Common myeloid progenitor, CD34-positive (primary cell): ENCODE measurements around the gene HRH1.
A peak's percentile ranks its signal among the peaks of the same experiment; 100 is the strongest.

Source experiments
- CTCF ChIA-PET: fragments of 350-600 bp; sonication (Branson Sonifier 250); formaldehyde crosslinking; loops from one replicate; lab custom pipeline; 2021; ENCODE audit warnings: antibody characterized with exemption; lab: Charles Lee
- POLR2A ChIA-PET: fragments of 350-600 bp; sonication (Branson Sonifier 250); formaldehyde crosslinking; loops from one replicate; lab custom pipeline; 2021; ENCODE audit warnings: antibody characterized with exemption; lab: Charles Lee
- DNase-seq, 3 donors: peaks; one replicate each; pipeline versions ENCODE4 v3.0.0 to v3.0.0-alpha.2; 2013
- H3K27ac ChIP-seq, 2 experiments: 1 replicate in 1 of 2; 2 replicates in 1 of 2; pipeline ENCODE4 v1.7.0; 2013; ENCODE audit warnings: inconsistent platforms in 2 of 2, low read length in 2 of 2, mild to moderate bottlenecking in 2 of 2, low read depth in 1 of 2, moderate library complexity in 1 of 2; ENCODE audit not compliant: severe bottlenecking in 2 of 2, insufficient read depth in 1 of 2, poor library complexity in 1 of 2
- H3K27me3 ChIP-seq, 5 experiments: replicated peaks in 2 of 5; 1 replicate in 3 of 5; 2 replicates in 2 of 5; pipeline versions ENCODE4 v1.6.1 to v1.7.0; 2013; ENCODE audit warnings: low read length in 4 of 5, mild to moderate bottlenecking in 2 of 5, moderate library complexity in 2 of 5, inconsistent platforms in 1 of 5; ENCODE audit not compliant: insufficient read depth in 5 of 5, control insufficient read depth in 4 of 5
- H3K36me3 ChIP-seq, 4 experiments: 1 replicate in 2 of 4; 2 replicates in 2 of 4; pipeline versions ENCODE4 v1.6.1 to v1.7.0; 2013; ENCODE audit warnings: low read length in 3 of 4, control low read depth in 1 of 4, mild to moderate bottlenecking in 1 of 4; ENCODE audit not compliant: control insufficient read depth in 4 of 4, insufficient read depth in 4 of 4
- H3K4me1 ChIP-seq, 4 experiments: 1 replicate in 3 of 4; 2 replicates in 1 of 4; pipeline versions ENCODE4 v1.6.1 to v1.7.1; 2013; ENCODE audit warnings: low read length in 3 of 4, mild to moderate bottlenecking in 3 of 4, control low read depth in 1 of 4, inconsistent platforms in 1 of 4, moderate library complexity in 1 of 4; ENCODE audit not compliant: control insufficient read depth in 4 of 4, insufficient read depth in 4 of 4; ENCODE audit errors: control extremely low read depth in 1 of 4
- H3K4me3 ChIP-seq, 7 experiments: 1 replicate in 4 of 7; 2 replicates in 3 of 7; pipeline versions ENCODE4 v1.5.1 to v1.7.0; 2013; ENCODE audit warnings: mild to moderate bottlenecking in 7 of 7, low read length in 6 of 7, moderate library complexity in 6 of 7, inconsistent platforms in 2 of 7, low read depth in 2 of 7, control low read depth in 1 of 7; ENCODE audit not compliant: insufficient read depth in 4 of 7, control insufficient read depth in 1 of 7; ENCODE audit errors: extremely low read depth in 1 of 7
- H3K9me3 ChIP-seq, 5 experiments: 1 replicate in 4 of 5; 2 replicates in 1 of 5; pipeline versions ENCODE4 v1.6.1 to v1.7.1; 2013; ENCODE audit warnings: low read length in 4 of 5, mild to moderate bottlenecking in 2 of 5, inconsistent platforms in 1 of 5, low read depth in 1 of 5, moderate library complexity in 1 of 5; ENCODE audit not compliant: control insufficient read depth in 4 of 5, insufficient read depth in 2 of 5; ENCODE audit errors: control extremely low read depth in 1 of 5
- WGBS: methylation state at CpG from one replicate; pipeline ENCODE4 v1.1.5; 2013; ENCODE audit not compliant: insufficient coverage; 5-methylcytosine and 5-hydroxymethylcytosine counted together

HRH1 gene

GRCh38 chr3:11302444-11302843, 148.2 kb downstream of the HRH1 start:
- no peaks in the 10 kb centered on the region for H3K27me3 ChIP-seq
- no peak overlapping the region for H3K4me3 ChIP-seq
- H3K27ac ChIP-seq: no peak overlapping the region
- no peaks in the 10 kb centered on the region for H3K9me3 ChIP-seq
- peaks cover 0 to 18% (median 0%) of the 10 kb centered on the region in 4 experiments for H3K4me1 ChIP-seq
- peaks cover 6 to 40% (median 20%) of the 10 kb centered on the region in 4 experiments for H3K36me3 ChIP-seq
- CTCF ChIA-PET: interaction anchor here (1.0 to 2.0 kb wide), 2 partner anchors 10 to 65 kb away, joined by 3 to 4 read pairs; no protein-coding TSS in a partner anchor
- POLR2A ChIA-PET: no interaction called here
- no peak for DNase-seq

- WGBS: 100% methylated on average over 2 of the region's 6 CpGs
- Histone ChIP-seq H3K4me1 (peaks cover 0 to 18% (median 0%) of the 10 kb centered on the region in 4 experiments), H3K9me3 (no peaks in the 10 kb centered on the region), H3K27me3 (no peaks in the 10 kb centered on the region), H3K36me3 (peaks cover 10 to 54% (median 28%) of the 10 kb centered on the region in 4 experiments), H3K4me3 (no peak overlapping the region), H3K27ac (no peak overlapping the region)
- ChIA-PET POLR2A (no interaction called here), CTCF (no interaction called here)
- peak in 2 of 3 donors; percentile 28 to 62 for DNase-seq
Observed at GRCh38 chr3:11304175-11304574, 149.9 kb downstream of the HRH1 start.

DNA sequence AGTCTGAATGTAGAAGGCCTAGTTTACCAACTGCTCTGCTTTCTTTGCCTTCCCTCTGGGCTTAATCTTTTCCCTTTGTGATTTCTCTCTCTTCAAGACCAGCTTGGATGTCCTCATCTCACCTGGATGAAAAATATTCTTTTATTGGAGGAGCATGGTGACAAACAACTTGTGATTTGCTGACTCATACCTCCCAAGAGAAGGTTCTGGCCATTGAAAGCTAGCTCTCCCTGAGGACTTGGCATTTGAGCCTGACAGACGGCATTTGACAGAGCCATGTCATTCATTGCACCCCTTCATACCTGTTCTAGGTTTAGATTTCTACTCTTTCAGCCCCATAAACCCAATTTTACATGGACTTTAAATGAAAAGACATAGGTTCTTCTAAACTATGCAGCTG, 151.2 kb downstream of the HRH1 start:
- no CpG with 5 or more reads among the region's 1 CpG for WGBS
- H3K4me3 ChIP-seq: no peak overlapping the region
- peaks cover 0 to 18% (median 0%) of the 10 kb centered on the region in 4 experiments for H3K4me1 ChIP-seq
- ChIA-PET CTCF (interaction anchor here (1.2 kb wide), 1 partner anchor 16 kb away, joined by 3 read pairs; no protein-coding TSS in a partner anchor), POLR2A (no interaction called here)
- peaks cover 10 to 56% (median 32%) of the 10 kb centered on the region in 4 experiments for H3K36me3 ChIP-seq
- no peak overlapping the region for H3K27ac ChIP-seq
- DNase-seq: peak in 1 of 3 donors; percentile 19
- no peaks in the 10 kb centered on the region for H3K9me3 ChIP-seq
- no peaks in the 10 kb centered on the region for H3K27me3 ChIP-seq

GRCh38 chr3:11306817-11307589, 152.7 kb downstream of the HRH1 start:
- Histone ChIP-seq H3K27me3 (no peaks in the 10 kb centered on the region), H3K4me3 (no peak overlapping the region), H3K9me3 (no peaks in the 10 kb centered on the region), H3K27ac (peak overlapping the region in 1 of 2 experiments; percentile 56), H3K4me1 (peaks cover 0 to 18% (median 0%) of the 10 kb centered on the region in 4 experiments), H3K36me3 (peaks cover 7 to 56% (median 33%) of the 10 kb centered on the region in 4 experiments)
- 52% methylated on average over 5 of the region's 5 CpGs for WGBS
- peak in 2 of 3 donors; percentile 38 to 89 for DNase-seq
- POLR2A ChIA-PET: no interaction called here
- CTCF ChIA-PET: interaction anchor here (1.2 to 1.3 kb wide), 3 partner anchors 9 to 28 kb away, joined by 3 to 5 read pairs (median 3); no protein-coding TSS in a partner anchor

GRCh38 chr3:11307830-11308432, 153.6 kb downstream of the HRH1 start:
- Histone ChIP-seq H3K27me3 (no peaks in the 10 kb centered on the region), H3K4me3 (no peak overlapping the region), H3K4me1 (peaks cover 0 to 18% (median 0%) of the 10 kb centered on the region in 4 experiments), H3K36me3 (peaks cover 5 to 57% (median 34%) of the 10 kb centered on the region in 4 experiments), H3K9me3 (no peaks in the 10 kb centered on the region), H3K27ac (peak overlapping the region in 1 of 2 experiments; percentile 56)
- 75% methylated on average over 5 of the region's 6 CpGs for WGBS
- DNase-seq: peak in 1 of 3 donors; percentile 93
- CTCF ChIA-PET: no interaction called here
- POLR2A ChIA-PET: no interaction called here

- Histone ChIP-seq H3K9me3 (no peaks in the 10 kb centered on the region), H3K4me1 (peaks cover 0 to 15% (median 0%) of the 10 kb centered on the region in 4 experiments), H3K4me3 (no peak overlapping the region), H3K27me3 (no peaks in the 10 kb centered on the region), H3K27ac (no peak overlapping the region), H3K36me3 (peaks cover 9 to 59% (median 40%) of the 10 kb centered on the region in 4 experiments)
- 100% methylated on average over 1 of the region's 5 CpGs for WGBS
- CTCF ChIA-PET: interaction anchor here (1.0 kb wide), 1 partner anchor 12 kb away, joined by 3 read pairs; no protein-coding TSS in a partner anchor
- DNase-seq: no peak
- POLR2A ChIA-PET: no interaction called here
Observed at GRCh38 chr3:11310258-11310657, 156.0 kb downstream of the HRH1 start.
